SU-DHL-6 (cell line): ENCODE data around the gene NTM.

Experiments
- H2AFZ ChIP-seq: fragments of 200-600 bp; sonication (generic); 2 replicates; pipeline ENCODE4 v1.6.1; 2014; ENCODE audit warnings: low read depth, mild to moderate bottlenecking, moderate library complexity, mixed read lengths, antibody characterized with exemption, low read length; ENCODE audit not compliant: severe bottlenecking
- H3F3A ChIP-seq: fragments of 200-600 bp; shearing (Covaris generic); 2 replicates; pipeline ENCODE4 v1.6.0; 2016; ENCODE audit warnings: antibody characterized with exemption, mild to moderate bottlenecking; ENCODE audit not compliant: insufficient read depth
- H3K27ac ChIP-seq: fragments of 200-600 bp; sonication (generic); 2 replicates; pipeline ENCODE4 v1.5.1; 2016; ENCODE audit warnings: low read depth, mild to moderate bottlenecking, low read length, moderate library complexity, mixed read lengths
- H3K27me3 ChIP-seq: fragments of 200-600 bp; sonication (generic), shearing (Covaris generic); 2 replicates; pipeline ENCODE4 v1.6.0; 2014; ENCODE audit warnings: mild to moderate bottlenecking, low read length
- H3K36me3 ChIP-seq: fragments of 200-600 bp; sonication (generic); 2 replicates; pipeline ENCODE4 v1.6.1; 2014; ENCODE audit warnings: mild to moderate bottlenecking, low read length, mixed read lengths
- H3K4me2 ChIP-seq: fragments of 300-600, 200-600 bp; shearing (Covaris generic), sonication (generic); 2 replicates; pipeline ENCODE4 v1.6.0; 2014; ENCODE audit warnings: low read length, low read depth, mild to moderate bottlenecking; ENCODE audit not compliant: poor library complexity, severe bottlenecking
- H3K4me3 ChIP-seq: fragments of 200-600 bp; sonication (generic); 2 replicates; pipeline ENCODE4 v1.5.1; 2014; ENCODE audit warnings: antibody characterized with exemption, low read length, mild to moderate bottlenecking, mixed read lengths; ENCODE audit not compliant: insufficient read depth, poor library complexity, severe bottlenecking
- H3K79me2 ChIP-seq: fragments of 200-600 bp; sonication (generic); 2 replicates; pipeline ENCODE4 v1.6.1; 2014; ENCODE audit warnings: mild to moderate bottlenecking, low read length, moderate library complexity; ENCODE audit not compliant: insufficient read depth
- H3K9ac ChIP-seq: fragments of 200-600 bp; sonication (generic); 2 replicates; pipeline ENCODE4 v1.7.0; 2014; ENCODE audit warnings: mild to moderate bottlenecking, low read length
- H3K9me2 ChIP-seq: fragments of 200-600 bp; sonication (generic); replicated peaks from 2 replicates; pipeline ENCODE4 v1.6.1; 2014; ENCODE audit warnings: low read length; ENCODE audit not compliant: insufficient read depth
- H3K9me3 ChIP-seq: fragments of 200-600 bp; sonication (generic); 2 replicates; pipeline ENCODE4 v1.6.1; 2014; ENCODE audit warnings: low read length, mixed read lengths; ENCODE audit not compliant: insufficient read depth
- H4K20me1 ChIP-seq: fragments of 200-600 bp; sonication (generic); 2 replicates; pipeline ENCODE4 v1.6.1; 2014; ENCODE audit warnings: low read depth, mild to moderate bottlenecking, antibody characterized with exemption, low read length, moderate library complexity, mixed read lengths
- EZH2phosphoT487 ChIP-seq: fragments of 200-600 bp; sonication (generic), shearing (Covaris generic); conservative IDR thresholded peaks from 2 replicates; pipeline ENCODE4 v1.6.1; 2018; ENCODE audit warnings: mild to moderate bottlenecking, antibody characterized with exemption, low read length, moderate library complexity, mixed read lengths
- TF ChIP-seq, protein P1 (sequence below): fragments of 200-600 bp; sonication (generic); IDR thresholded peaks from one replicate; pipeline ENCODE4 v1.5.1; 2017; ENCODE audit warnings: antibody characterized with exemption, mild to moderate bottlenecking, low read length, moderate library complexity; ENCODE audit not compliant: insufficient read depth, poor library complexity, severe bottlenecking

NTM gene

DNA sequence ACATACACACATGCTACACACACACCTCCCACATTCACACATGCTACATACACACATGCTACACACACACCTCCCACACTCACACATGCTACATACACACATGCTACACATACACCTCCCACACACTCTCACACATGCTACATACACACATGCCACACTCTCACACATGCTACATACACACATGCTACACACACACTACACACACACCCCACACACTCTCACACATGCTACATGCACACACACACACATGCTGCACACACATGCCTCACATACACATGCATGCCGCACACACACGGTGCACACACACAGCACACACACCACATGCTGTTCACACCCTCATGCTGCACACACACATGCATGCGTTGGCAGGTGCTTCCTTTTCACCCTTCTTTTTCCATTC, 495.4 kb downstream of the NTM start:
- Histone ChIP-seq H3K4me2 (no peak overlapping the region), H3K27me3 (no peaks in the 10 kb centered on the region), H3K79me2 (no peaks in the 10 kb centered on the region), H3K9me3 (no peaks in the 10 kb centered on the region), H3K4me3 (no peak overlapping the region), H3K9ac (no peak overlapping the region), H4K20me1 (no peaks in the 10 kb centered on the region), H2AFZ (no peak overlapping the region), H3F3A (no peaks in the 10 kb centered on the region), H3K27ac (no peak overlapping the region), H3K36me3 (no peaks in the 10 kb centered on the region), H3K9me2 (no peaks in the 10 kb centered on the region)
- no peak for TF ChIP-seq EZH2phosphoT487
- TF ChIP-seq, protein P1, sequence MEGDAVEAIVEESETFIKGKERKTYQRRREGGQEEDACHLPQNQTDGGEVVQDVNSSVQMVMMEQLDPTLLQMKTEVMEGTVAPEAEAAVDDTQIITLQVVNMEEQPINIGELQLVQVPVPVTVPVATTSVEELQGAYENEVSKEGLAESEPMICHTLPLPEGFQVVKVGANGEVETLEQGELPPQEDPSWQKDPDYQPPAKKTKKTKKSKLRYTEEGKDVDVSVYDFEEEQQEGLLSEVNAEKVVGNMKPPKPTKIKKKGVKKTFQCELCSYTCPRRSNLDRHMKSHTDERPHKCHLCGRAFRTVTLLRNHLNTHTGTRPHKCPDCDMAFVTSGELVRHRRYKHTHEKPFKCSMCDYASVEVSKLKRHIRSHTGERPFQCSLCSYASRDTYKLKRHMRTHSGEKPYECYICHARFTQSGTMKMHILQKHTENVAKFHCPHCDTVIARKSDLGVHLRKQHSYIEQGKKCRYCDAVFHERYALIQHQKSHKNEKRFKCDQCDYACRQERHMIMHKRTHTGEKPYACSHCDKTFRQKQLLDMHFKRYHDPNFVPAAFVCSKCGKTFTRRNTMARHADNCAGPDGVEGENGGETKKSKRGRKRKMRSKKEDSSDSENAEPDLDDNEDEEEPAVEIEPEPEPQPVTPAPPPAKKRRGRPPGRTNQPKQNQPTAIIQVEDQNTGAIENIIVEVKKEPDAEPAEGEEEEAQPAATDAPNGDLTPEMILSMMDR, result no peak

DNA sequence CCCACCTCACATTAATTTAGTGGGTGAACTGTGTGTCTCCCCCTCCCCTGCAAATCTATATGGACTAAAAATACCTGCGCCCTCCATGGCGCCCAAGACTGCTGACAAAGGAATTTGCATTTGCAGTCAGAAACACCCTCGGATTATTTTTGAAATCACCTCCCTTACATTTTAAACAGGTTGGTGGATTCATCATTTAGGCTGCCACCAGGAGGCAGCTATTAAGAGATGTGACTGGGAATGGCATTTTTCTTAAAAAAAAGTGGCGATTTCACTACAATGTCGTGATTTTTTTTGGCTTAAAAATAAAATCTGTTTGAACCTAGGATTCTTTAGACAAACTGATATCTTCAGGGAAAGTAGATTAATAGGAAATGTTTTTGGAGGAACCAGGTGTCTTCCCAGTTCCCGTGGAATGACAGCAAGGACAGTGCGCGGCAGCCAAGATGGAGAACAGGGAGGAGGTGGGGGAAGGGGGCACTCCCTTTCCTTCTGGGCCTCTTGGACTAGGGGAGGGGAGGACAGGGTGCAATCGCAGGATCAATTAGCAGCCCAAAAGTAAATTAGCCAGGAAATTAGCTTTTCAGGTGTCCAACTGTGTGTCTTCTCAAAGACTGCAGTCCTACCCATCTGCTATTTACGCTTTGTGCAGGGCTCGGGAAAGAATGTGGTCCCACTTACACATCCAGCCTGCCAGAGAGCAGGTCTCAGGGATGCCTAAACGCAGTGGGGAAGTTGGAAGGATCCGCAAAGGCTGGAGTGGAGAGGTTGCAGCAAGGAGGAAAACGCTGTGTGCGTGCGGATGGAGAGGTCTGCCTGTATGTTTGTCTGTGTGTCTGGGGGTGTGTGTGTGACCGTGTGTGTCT, 496.4 kb downstream of the NTM start:
- Histone ChIP-seq H4K20me1 (no peaks in the 10 kb centered on the region), H3K4me3 (no peak overlapping the region), H3K27ac (no peak overlapping the region), H3F3A (no peaks in the 10 kb centered on the region), H3K79me2 (no peaks in the 10 kb centered on the region), H3K9ac (no peak overlapping the region), H3K4me2 (no peak overlapping the region), H3K27me3 (no peaks in the 10 kb centered on the region), H3K9me3 (no peaks in the 10 kb centered on the region), H3K36me3 (no peaks in the 10 kb centered on the region), H2AFZ (no peak overlapping the region), H3K9me2 (no peaks in the 10 kb centered on the region)
- TF ChIP-seq EZH2phosphoT487, result no peak
- TF ChIP-seq, protein P1, result no peak

DNA sequence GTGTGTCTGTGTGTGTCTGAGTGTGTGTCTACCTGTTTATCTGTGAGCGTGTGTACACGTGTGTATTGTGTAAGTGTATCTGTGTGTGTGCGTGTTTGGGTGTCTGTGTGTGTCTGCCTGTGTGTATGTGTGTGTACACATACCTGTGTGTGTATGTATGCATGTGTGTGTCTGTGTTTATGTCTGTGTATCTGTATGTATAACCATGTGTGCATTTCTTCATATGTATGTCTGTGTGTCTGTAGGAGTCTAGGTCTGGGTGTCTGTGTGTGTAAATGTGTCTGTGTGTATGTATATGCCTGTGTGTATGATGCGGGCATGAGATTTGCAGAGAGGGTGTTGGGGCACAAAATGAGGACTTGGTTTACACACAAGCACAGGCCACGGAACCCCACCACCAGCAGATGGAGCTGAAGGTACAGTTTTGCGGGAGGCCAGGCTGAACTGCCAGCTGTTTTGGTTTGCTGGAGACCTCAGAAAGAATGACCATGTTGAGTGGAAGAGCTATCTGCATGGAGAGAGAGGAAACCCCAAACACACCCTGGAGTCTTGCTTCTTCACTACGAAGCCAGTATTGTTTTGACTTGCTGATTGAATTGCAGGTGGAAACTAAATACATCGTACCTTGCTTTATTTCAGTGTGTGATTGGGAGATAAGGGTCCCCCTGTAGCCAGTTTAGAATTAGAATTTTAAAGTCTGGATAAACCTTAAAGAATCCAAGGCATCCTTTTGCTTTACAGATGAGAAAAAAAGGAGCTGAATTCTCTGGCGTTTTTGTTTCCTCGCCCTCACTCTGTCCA, 497.2 kb downstream of the NTM start:
- Histone ChIP-seq H3K9ac (no peak overlapping the region), H3K9me2 (no peaks in the 10 kb centered on the region), H4K20me1 (no peaks in the 10 kb centered on the region), H3K9me3 (no peaks in the 10 kb centered on the region), H3K4me2 (no peak overlapping the region), H3F3A (no peaks in the 10 kb centered on the region), H3K27me3 (no peaks in the 10 kb centered on the region), H3K4me3 (no peak overlapping the region), H3K79me2 (no peaks in the 10 kb centered on the region), H3K36me3 (no peaks in the 10 kb centered on the region), H3K27ac (no peak overlapping the region), H2AFZ (no peak overlapping the region)
- no peak for TF ChIP-seq EZH2phosphoT487
- TF ChIP-seq, protein P1, result no peak
